Measurements from ENCODE around the gene NBPF20. TPM values are rescaled to one million over a fixed set of nuclear protein-coding genes. Genes with fewer than 3 reads are reported as not detected.
"Not testable (repeated sequence)": the region's sequence is repeated elsewhere in the genome, so short reads cannot be mapped to it uniquely, and the experiment has no call there.

NBPF20 gene
- total RNA-seq, 1 experiment from 2014 or later, result 0.66 TPM

DNA sequence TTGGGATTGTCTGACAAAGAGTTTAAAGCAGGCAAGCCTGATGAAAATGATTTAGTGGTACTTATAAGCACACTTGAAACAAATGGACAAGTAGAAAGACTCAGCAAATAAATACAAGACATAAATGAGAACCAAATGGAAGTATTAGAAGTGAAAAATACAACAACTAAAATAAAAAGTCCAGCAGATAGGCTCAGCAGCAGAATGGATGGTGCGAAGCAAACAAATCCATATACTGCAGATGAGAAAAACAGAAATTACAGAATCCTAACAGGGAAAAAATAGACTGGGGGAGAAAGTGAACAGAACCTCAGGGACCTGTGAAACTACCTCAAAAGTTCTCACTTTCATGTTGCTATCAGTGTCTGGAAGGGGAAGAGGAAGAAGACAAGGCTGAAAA, 3.9 kb upstream of the NBPF20 start:
- DNase-seq (ENCODE audit: low spot score); ATAC-seq; H3K36me3 Mint-ChIP-seq; H3K27ac Mint-ChIP-seq; H3K4me1 Mint-ChIP-seq; H3K4me3 Mint-ChIP-seq; H3K9me3 Mint-ChIP-seq; POLR2A ChIA-PET; CTCF ChIA-PET: not testable (repeated sequence)
- peaks cover 98% of the 10 kb centered on the region for H3K27me3 Mint-ChIP-seq (ENCODE audit: low read depth)

DNA sequence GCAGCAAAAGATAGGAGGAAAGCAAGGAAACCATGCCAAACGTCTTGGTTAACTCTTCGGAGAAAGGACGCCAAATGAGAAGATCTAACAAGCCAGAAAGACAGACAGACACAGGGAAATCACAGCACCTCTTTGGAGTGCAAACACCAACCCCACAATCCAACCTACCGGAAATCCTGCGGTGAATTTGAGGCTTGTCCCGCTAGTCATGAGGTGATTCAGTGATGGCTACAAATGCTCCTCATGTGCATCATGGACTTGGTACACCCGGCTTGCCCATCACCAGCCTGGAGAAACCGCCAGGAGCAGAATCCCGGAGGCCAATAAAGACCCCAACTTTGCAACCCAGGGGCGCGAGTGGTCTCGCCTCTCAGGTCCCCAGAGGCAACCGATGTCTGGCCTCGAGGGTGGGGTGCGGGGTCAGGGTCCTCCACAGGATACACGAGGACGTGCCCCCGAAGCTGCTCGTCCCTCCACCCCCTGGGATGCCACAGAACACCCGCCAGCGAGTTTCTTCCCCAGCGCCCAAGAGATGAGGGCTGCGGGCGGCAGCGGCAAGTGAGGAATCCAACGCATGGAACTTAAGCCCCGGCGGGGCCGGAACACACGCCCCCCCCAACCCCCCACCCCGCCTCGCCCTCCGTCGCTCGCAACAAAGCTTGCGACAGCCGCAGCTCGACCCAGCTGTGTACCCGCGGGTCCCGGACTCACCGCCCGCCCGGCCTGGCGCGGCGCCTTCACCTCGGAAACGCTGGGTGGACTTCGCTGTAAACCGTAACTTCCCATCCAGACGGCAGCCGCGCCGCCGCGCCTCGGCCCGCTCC, 579 bp downstream of the NBPF20 start:
- H3K4me1 Mint-ChIP-seq; POLR2A ChIA-PET; H3K36me3 Mint-ChIP-seq; DNase-seq (ENCODE audit: low spot score); H3K27ac Mint-ChIP-seq; CTCF ChIA-PET; H3K9me3 Mint-ChIP-seq: not testable (repeated sequence)
- ATAC-seq, result peak; percentile 81
- Mint-ChIP-seq H3K27me3 (ENCODE audit: low read depth) (peaks cover 71% of the 10 kb centered on the region), H3K4me3 (peak overlapping the region; percentile 91)

DNA sequence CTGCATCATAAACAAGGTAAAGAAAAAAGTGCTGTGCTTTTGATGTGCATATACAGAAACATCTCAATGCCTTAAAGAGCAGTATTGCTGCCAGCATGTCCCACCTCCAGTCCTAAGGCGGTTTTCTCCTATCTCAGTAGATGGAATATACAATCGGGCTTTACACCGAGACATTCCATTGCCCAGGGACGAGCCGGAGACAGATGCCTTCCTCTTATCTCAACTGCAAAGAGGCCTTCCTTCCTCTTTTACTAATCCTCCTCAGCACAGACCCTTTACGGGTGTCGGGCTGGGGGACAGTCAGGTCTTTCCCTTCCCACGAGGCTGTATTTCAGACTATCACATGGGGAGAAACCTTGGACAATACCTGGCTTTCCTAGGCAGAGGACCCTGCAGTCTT, 10.3 kb downstream of the NBPF20 start:
- H3K27ac Mint-ChIP-seq; H3K9me3 Mint-ChIP-seq; H3K36me3 Mint-ChIP-seq; DNase-seq (ENCODE audit: low spot score); H3K4me1 Mint-ChIP-seq; ATAC-seq; CTCF ChIA-PET; POLR2A ChIA-PET: not testable (repeated sequence)
- Mint-ChIP-seq H3K4me3 (peak overlapping the region; percentile 20; the same call in 1 of the 2 replicates), H3K27me3 (ENCODE audit: low read depth) (peaks cover 45% of the 10 kb centered on the region)

DNA sequence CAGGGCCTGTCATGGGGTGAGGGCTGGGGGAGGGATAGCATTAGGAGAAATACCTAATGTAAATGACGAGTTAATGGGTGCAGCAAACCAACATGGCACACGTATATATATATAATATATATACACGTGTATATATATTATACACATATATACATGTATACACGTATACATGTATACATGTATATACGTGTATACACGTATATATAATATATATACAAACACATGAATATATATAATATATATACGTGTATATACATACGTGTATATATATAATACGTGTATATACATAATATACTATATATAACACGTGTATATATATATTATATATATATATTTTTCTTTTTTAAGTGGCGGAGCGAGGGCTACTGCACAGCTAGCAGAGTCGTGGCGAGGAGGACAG, 18.1 kb downstream of the NBPF20 start:
- ATAC-seq; DNase-seq (ENCODE audit: low spot score): not testable (repeated sequence)

DNA sequence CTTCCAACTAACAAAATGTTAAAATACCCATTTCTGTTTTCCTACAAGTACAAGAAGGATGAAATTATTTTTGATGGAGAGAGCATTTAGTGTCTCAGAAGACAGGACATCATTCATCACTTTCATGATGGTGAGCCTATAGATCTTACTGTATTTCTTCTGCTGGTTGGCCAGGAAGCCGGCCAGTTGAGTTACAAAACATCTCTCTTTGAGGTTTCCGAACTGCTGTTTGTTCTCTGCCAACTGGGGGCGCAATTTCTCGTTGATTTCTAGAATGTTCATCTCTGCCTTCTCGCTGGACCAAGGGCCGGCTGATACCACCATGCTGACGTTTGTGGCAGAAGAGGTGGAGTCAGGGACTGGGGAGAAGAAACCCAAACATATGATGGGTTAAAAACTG, 20.5 kb downstream of the NBPF20 start:
- H3K4me3 Mint-ChIP-seq; CTCF ChIA-PET; H3K9me3 Mint-ChIP-seq; H3K27ac Mint-ChIP-seq; H3K36me3 Mint-ChIP-seq; POLR2A ChIA-PET; H3K4me1 Mint-ChIP-seq; ATAC-seq; DNase-seq (ENCODE audit: low spot score); H3K27me3 Mint-ChIP-seq (ENCODE audit: low read depth): not testable (repeated sequence)

More for the DNA sequence above, 18.1 kb downstream of the NBPF20 start:
- H3K4me3 Mint-ChIP-seq, H3K9me3 Mint-ChIP-seq, CTCF ChIA-PET, H3K27ac Mint-ChIP-seq, H3K4me1 Mint-ChIP-seq, H3K36me3 Mint-ChIP-seq, POLR2A ChIA-PET: not testable (repeated sequence)
- peaks cover 15% of the 10 kb centered on the region for H3K27me3 Mint-ChIP-seq (ENCODE audit: low read depth)

DNA sequence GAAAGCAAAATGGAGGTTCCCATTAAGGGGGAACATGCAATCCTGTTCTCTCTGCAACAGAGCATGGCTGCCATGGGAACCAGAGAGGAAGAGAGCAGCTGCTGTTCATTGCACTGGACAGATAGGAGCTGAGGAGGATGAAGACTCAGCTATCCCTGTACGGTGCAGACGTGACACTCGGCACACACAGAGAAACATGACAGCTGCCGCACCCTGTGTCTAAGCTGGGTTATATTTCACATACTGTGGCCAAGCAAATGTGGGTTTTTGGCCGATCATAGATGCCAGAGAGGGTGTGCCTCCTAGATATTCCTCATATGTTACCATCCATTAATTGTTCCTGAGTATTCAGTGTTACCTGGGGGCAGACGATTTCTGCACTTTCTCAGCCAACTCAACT, 24.7 kb downstream of the NBPF20 start:
- H3K27me3 Mint-ChIP-seq (ENCODE audit: low read depth); ATAC-seq; POLR2A ChIA-PET; DNase-seq (ENCODE audit: low spot score); H3K27ac Mint-ChIP-seq; H3K36me3 Mint-ChIP-seq; CTCF ChIA-PET; H3K4me1 Mint-ChIP-seq; H3K4me3 Mint-ChIP-seq; H3K9me3 Mint-ChIP-seq: not testable (repeated sequence)

Other genes with a start within 250 kb of the NBPF20 start
- gene PPIAL4D, start 183.4 kb downstream of the NBPF20 start, total RNA-seq (2021), result not detected in 3 replicates
- gene GPR89A, start 182.4 kb upstream of the NBPF20 start, total RNA-seq (2021), result 21.2 to 27.2 TPM (median 21.8 TPM) in 3 replicates